H1 (cell line): Measurements from ENCODE around the gene SPAAR. TPM values are rescaled to one million over a fixed set of nuclear protein-coding genes. Genes with fewer than 3 reads are reported as not detected.

Experiments
- CTCF ChIA-PET: fragments of 300-600 bp; sonication (Branson Sonifier 250); formaldehyde crosslinking; loops from one replicate; lab custom pipeline; 2021; ENCODE audit not compliant: partially characterized antibody; lab: Charles Lee
- POLR2A ChIA-PET: fragments of 300-600 bp; sonication (Branson Sonifier 250); formaldehyde crosslinking; loops from one replicate; lab custom pipeline; 2021; ENCODE audit warnings: inconsistent platforms; ENCODE audit not compliant: partially characterized antibody; lab: Charles Lee
- DNase-seq, 2 experiments: peaks; one replicate each; pipeline versions ENCODE4 v3.0.0 to v3.0.0-alpha.2; 2010 to 2022; ENCODE audit warnings: low spot score in 2 of 2, low read depth in 1 of 2, mixed read lengths in 1 of 2
- FAIRE-seq: peaks from 2 replicates; lab custom pipeline; 2011; peaks lifted over from hg19 to GRCh38; lab: Jason Lieb, UNC
- H2AFZ ChIP-seq: 2 replicates; pipeline ENCODE4 v1.8.1; 2012; ENCODE audit warnings: low read length, inconsistent platforms
- H2AK5ac ChIP-seq: 2 replicates; pipeline ENCODE4 v1.6.1; 2013; ENCODE audit warnings: low read depth, low read length
- H2BK120ac ChIP-seq: replicated peaks from 2 replicates; pipeline ENCODE3; 2013; ENCODE audit warnings: low read depth, low read length, inconsistent platforms
- H2BK12ac ChIP-seq: 2 replicates; pipeline ENCODE4 v1.6.1; 2013; ENCODE audit warnings: low read depth, low read length
- H2BK15ac ChIP-seq: 2 replicates; pipeline ENCODE4 v1.6.1; 2013; ENCODE audit warnings: low read length
- H2BK20ac ChIP-seq: 2 replicates; pipeline ENCODE4 v1.6.1; 2013; ENCODE audit warnings: low read length
- H2BK5ac ChIP-seq: 2 replicates; pipeline ENCODE4 v1.6.1; 2013; ENCODE audit warnings: low read depth, low read length
- H3K14ac ChIP-seq: 2 replicates; pipeline ENCODE4 v1.6.1; 2013; ENCODE audit warnings: inconsistent platforms; ENCODE audit not compliant: insufficient read length
- H3K18ac ChIP-seq: 2 replicates; pipeline ENCODE4 v1.6.1; 2013; ENCODE audit warnings: low read length; ENCODE audit errors: extremely low read depth
- H3K23ac ChIP-seq: 2 replicates; pipeline ENCODE4 v1.6.1; 2013; ENCODE audit warnings: inconsistent platforms; ENCODE audit not compliant: insufficient read length
- H3K23me2 ChIP-seq: 2 replicates; pipeline ENCODE4 v1.6.1; 2013; ENCODE audit warnings: low read depth, low read length
- H3K27ac ChIP-seq: 2 replicates; pipeline ENCODE4 v1.6.1; 2011; ENCODE audit warnings: low read depth, low read length, inconsistent platforms
- H3K27me3 ChIP-seq, 4 experiments: replicated peaks in 1 of 4; 1 replicate in 1 of 4; 2 replicates in 3 of 4; pipeline versions ENCODE4 v1.6.1 to v1.8.1; 2011 to 2013; ENCODE audit warnings: low read length in 3 of 4, mild to moderate bottlenecking in 3 of 4, inconsistent platforms in 2 of 4, mixed read lengths in 2 of 4, moderate library complexity in 1 of 4; ENCODE audit not compliant: control insufficient read depth in 3 of 4, insufficient read depth in 3 of 4; ENCODE audit errors: extremely low read depth in 1 of 4
- H3K36me3 ChIP-seq, 4 experiments: 2 replicates each; pipeline versions ENCODE4 v1.6.1 to v1.8.1; 2011 to 2013; ENCODE audit warnings: mild to moderate bottlenecking in 4 of 4, low read length in 3 of 4, moderate library complexity in 2 of 4, control low read depth in 1 of 4, inconsistent platforms in 1 of 4; ENCODE audit not compliant: insufficient read depth in 4 of 4, control insufficient read depth in 2 of 4
- H3K4ac ChIP-seq: replicated peaks from 2 replicates; pipeline ENCODE3; 2013; ENCODE audit warnings: low read length, low read depth, mixed read lengths, inconsistent platforms; ENCODE audit not compliant: insufficient read length
- H3K4me1 ChIP-seq, 4 experiments: replicated peaks in 1 of 4; 1 replicate in 1 of 4; 2 replicates in 3 of 4; pipeline versions ENCODE4 v1.6.1 to v1.8.1; 2011 to 2013; ENCODE audit warnings: low read length in 3 of 4, inconsistent platforms in 2 of 4, mixed read lengths in 1 of 4; ENCODE audit not compliant: insufficient read depth in 4 of 4, control insufficient read depth in 3 of 4
- H3K4me2 ChIP-seq, 2 experiments: 2 replicates each; pipeline versions ENCODE4 v1.6.1 to v1.8.1; 2011 to 2013; ENCODE audit warnings: low read depth in 2 of 2, low read length in 2 of 2, control low read depth in 1 of 2, inconsistent platforms in 1 of 2, mild to moderate bottlenecking in 1 of 2; ENCODE audit not compliant: insufficient read depth in 1 of 2
- H3K4me3 ChIP-seq, 4 experiments: fragments of 200-600, 300-600 bp in 1 of 4; sonication (generic), shearing (Covaris generic), sonication (Bioruptor Twin) in 1 of 4; 2 replicates each; pipeline versions ENCODE4 v1.5.1 to v1.8.1; 2011 to 2016; ENCODE audit warnings: low read length in 4 of 4, low read depth in 3 of 4, control low read depth in 2 of 4, inconsistent platforms in 2 of 4, mild to moderate bottlenecking in 2 of 4, mixed read lengths in 1 of 4, moderate library complexity in 1 of 4; ENCODE audit not compliant: insufficient read depth in 2 of 4; ENCODE audit errors: extremely low read depth in 1 of 4
- H3K56ac ChIP-seq: replicated peaks from 2 replicates; pipeline ENCODE3; 2013; ENCODE audit warnings: low read depth, mild to moderate bottlenecking, mixed read lengths, low read length, inconsistent platforms; ENCODE audit not compliant: insufficient read length
- H3K79me1 ChIP-seq: 2 replicates; pipeline ENCODE4 v1.6.1; 2013; ENCODE audit warnings: low read depth, low read length, control low read depth
- H3K79me2 ChIP-seq, 2 experiments: 2 replicates each; pipeline versions ENCODE4 v1.6.1 to v1.8.1; 2012 to 2013; ENCODE audit warnings: low read length in 2 of 2, mild to moderate bottlenecking in 2 of 2, inconsistent platforms in 1 of 2; ENCODE audit not compliant: insufficient read depth in 2 of 2, control insufficient read depth in 1 of 2
- H3K9ac ChIP-seq, 4 experiments: replicated peaks in 1 of 4; 1 replicate in 1 of 4; 2 replicates in 3 of 4; pipeline versions ENCODE4 v1.6.1 to v1.8.1; 2011 to 2013; ENCODE audit warnings: low read depth in 3 of 4, low read length in 3 of 4, control low read depth in 2 of 4, mild to moderate bottlenecking in 2 of 4, moderate library complexity in 2 of 4, inconsistent platforms in 1 of 4; ENCODE audit errors: extremely low read depth in 1 of 4
- H3K9me3 ChIP-seq, 2 experiments: 2 replicates each; pipeline versions ENCODE4 v1.6.1 to v1.8.1; 2012 to 2013; ENCODE audit warnings: mild to moderate bottlenecking in 2 of 2, moderate library complexity in 2 of 2, control low read depth in 1 of 2, inconsistent platforms in 1 of 2, low read depth in 1 of 2, low read length in 1 of 2, mixed read lengths in 1 of 2; ENCODE audit not compliant: insufficient read depth in 2 of 2
- H4K20me1 ChIP-seq, 2 experiments: replicated peaks in 1 of 2; 2 replicates each; pipeline versions ENCODE3 to v1.8.1; 2011 to 2013; ENCODE audit warnings: inconsistent platforms in 2 of 2, low read length in 2 of 2, mild to moderate bottlenecking in 1 of 2; ENCODE audit not compliant: insufficient read depth in 2 of 2, control insufficient read depth in 1 of 2
- H4K5ac ChIP-seq: 2 replicates; pipeline ENCODE4 v1.6.1; 2013; ENCODE audit warnings: low read length, low read depth, mixed read lengths, inconsistent platforms; ENCODE audit not compliant: insufficient read length
- H4K8ac ChIP-seq: 2 replicates; pipeline ENCODE4 v1.8.0; 2013; ENCODE audit warnings: mild to moderate bottlenecking, moderate library complexity, low read length, inconsistent platforms; ENCODE audit not compliant: insufficient read depth; ENCODE audit errors: extremely low read depth
- H4K91ac ChIP-seq: replicated peaks from 2 replicates; pipeline ENCODE3; 2013; ENCODE audit warnings: low read length, mixed read lengths, inconsistent platforms; ENCODE audit not compliant: insufficient read length
- CEBPB ChIP-seq: IDR thresholded peaks from 2 replicates; pipeline ENCODE4 v1.6.1; 2012; ENCODE audit warnings: low read depth, low read length
- polyA plus RNA-seq, 7 experiments: library from polyadenylated mRNA; depleted of rRNA in 3 of 7; stranded (reverse) in 5 of 7; unstranded in 2 of 7; fragments of >200 nt in 5 of 7; fragments of 200-250 nt in 2 of 7; gene quantifications; 1 replicate in 5 of 7; 2 replicates in 1 of 7; 4 replicates in 1 of 7; pipeline versions ENCODE4 v1.2.1 to v1.2.3, GENCODE V29; 2011 to 2013; ENCODE audit warnings: missing spikeins in 2 of 7, mixed read lengths in 2 of 7
- total RNA-seq: library from RNA; stranded (reverse); fragmentation: NEBNext Ultra II Directional; extraction: Animal tissue kit (Norgen Biotek cat#: 25700); gene quantifications from 2 replicates; pipeline ENCODE4 v1.2.1, GENCODE V29; 2021
- TF ChIP-seq, protein P1 (sequence below): IDR thresholded peaks from 2 replicates; pipeline ENCODE4 v1.6.1; 2011; ENCODE audit warnings: low read length, improper control_type of control experiment

SPAAR gene
- total and polyA plus RNA-seq, 2 of the 8 experiments (the other 6 are each of a cell fraction or from before 2014, with no cell fraction given), result 0.27 TPM; not detected in 1

DNA sequence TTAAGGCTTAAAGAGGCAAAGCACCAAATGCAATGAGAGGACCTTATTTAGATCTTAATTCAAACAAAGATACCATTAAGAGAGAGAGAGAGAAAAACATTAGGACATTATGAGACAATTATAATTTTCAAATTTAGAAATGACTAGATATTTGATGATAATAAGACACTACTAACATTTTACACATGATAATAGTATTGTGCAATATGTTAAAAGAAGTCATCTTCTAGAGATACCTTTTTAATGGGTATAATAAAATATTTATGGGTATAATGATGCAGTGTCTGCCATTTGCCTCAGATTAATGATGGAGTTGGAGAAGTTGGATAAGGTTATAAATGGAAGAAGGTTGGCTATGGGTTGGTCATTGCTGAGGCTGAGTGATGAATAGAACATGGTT is 21.2 kb downstream of the SPAAR start:
- H3K4me2 ChIP-seq, result no peak overlapping the region
- no peak overlapping the region for H2BK15ac ChIP-seq
- no peaks in the 10 kb centered on the region for H4K20me1 ChIP-seq
- no peak overlapping the region for H3K4me3 ChIP-seq
- no peak overlapping the region for H3K14ac ChIP-seq
- no peak overlapping the region for H2AFZ ChIP-seq
- H4K91ac ChIP-seq, result no peak overlapping the region
- no peak overlapping the region for H3K56ac ChIP-seq
- no peak overlapping the region for H2BK120ac ChIP-seq
- peak; percentile 6; the same call in 1 of the 2 replicates for TF ChIP-seq CEBPB
- TF ChIP-seq, protein P1, sequence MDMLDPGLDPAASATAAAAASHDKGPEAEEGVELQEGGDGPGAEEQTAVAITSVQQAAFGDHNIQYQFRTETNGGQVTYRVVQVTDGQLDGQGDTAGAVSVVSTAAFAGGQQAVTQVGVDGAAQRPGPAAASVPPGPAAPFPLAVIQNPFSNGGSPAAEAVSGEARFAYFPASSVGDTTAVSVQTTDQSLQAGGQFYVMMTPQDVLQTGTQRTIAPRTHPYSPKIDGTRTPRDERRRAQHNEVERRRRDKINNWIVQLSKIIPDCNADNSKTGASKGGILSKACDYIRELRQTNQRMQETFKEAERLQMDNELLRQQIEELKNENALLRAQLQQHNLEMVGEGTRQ, result no peak
- POLR2A ChIA-PET, result interaction anchor here (1.4 kb wide), 1 partner anchor 15 kb away, joined by 5 read pairs; no protein-coding TSS in a partner anchor
- no peaks in the 10 kb centered on the region for H3K23me2 ChIP-seq
- no peak overlapping the region for H2BK12ac ChIP-seq
- H3K18ac ChIP-seq, result no peak overlapping the region
- FAIRE-seq (no peak), DNase-seq (no peak)
- H3K27me3 ChIP-seq, result no peaks in the 10 kb centered on the region
- no peak overlapping the region for H2BK20ac ChIP-seq
- H3K9ac ChIP-seq, result no peak overlapping the region
- H3K23ac ChIP-seq, result no peak overlapping the region
- H2BK5ac ChIP-seq, result no peak overlapping the region
- no peaks in the 10 kb centered on the region for H3K4me1 ChIP-seq
- CTCF ChIA-PET, result interaction anchor here (0.8 to 1.0 kb wide), 2 partner anchors 20 to 105 kb away, joined by 3 to 4 read pairs; no protein-coding TSS in a partner anchor
- H3K79me1 ChIP-seq, result no peaks in the 10 kb centered on the region
- no peak overlapping the region for H2AK5ac ChIP-seq
- no peak overlapping the region for H4K8ac ChIP-seq
- H3K4ac ChIP-seq, result no peak overlapping the region
- no peak overlapping the region for H3K27ac ChIP-seq
- no peaks in the 10 kb centered on the region for H3K36me3 ChIP-seq
- H3K9me3 ChIP-seq, result no peaks in the 10 kb centered on the region
- no peaks in the 10 kb centered on the region for H3K79me2 ChIP-seq
- no peak overlapping the region for H4K5ac ChIP-seq
